Esophagus muscularis mucosa (tissue), 4 donors: ENCODE data around the gene ASMTL. TPM values are rescaled to one million over a fixed set of nuclear protein-coding genes. Genes with fewer than 3 reads are reported as not detected.

ENCODE experiments used
- DNase-seq: peaks from one replicate; pipeline ENCODE4 v3.0.0-alpha.2; 2017; ENCODE audit errors: extremely low spot score
- H3K27ac ChIP-seq, 4 donors: fragments of 200-600 bp; sonication (generic); replicated peaks in 1 of 4; 1 replicate in 3 of 4; 2 replicates in 1 of 4; pipeline ENCODE4 v1.5.1; 2016 to 2019; ENCODE audit warnings: mild to moderate bottlenecking in 1 of 4
- H3K27me3 ChIP-seq, 4 donors: fragments of 200-600 bp; sonication (generic); one replicate each; pipeline versions ENCODE4 v1.5.1 to v1.6.0; 2016 to 2019
- H3K36me3 ChIP-seq, 4 donors: fragments of 200-600 bp; sonication (generic); one replicate each; pipeline ENCODE4 v1.5.1; 2016 to 2019
- H3K4me1 ChIP-seq, 4 donors: fragments of 200-600 bp; sonication (generic); one replicate each; pipeline ENCODE4 v1.5.1; 2016 to 2019
- H3K4me3 ChIP-seq, 4 donors: fragments of 200-600 bp; sonication (generic); 1 replicate in 2 of 4; 2 replicates in 2 of 4; pipeline ENCODE4 v1.5.1; 2016 to 2019; ENCODE audit warnings: mild to moderate bottlenecking in 4 of 4, moderate library complexity in 1 of 4
- H3K9me3 ChIP-seq, 4 donors: fragments of 200-600 bp; sonication (generic); 1 replicate in 3 of 4; 2 replicates in 1 of 4; pipeline ENCODE4 v1.5.1; 2016 to 2019
- EP300 ChIP-seq: sonication (generic); formaldehyde crosslinking; IDR thresholded peaks from one replicate; pipeline ENCODE4 v1.6.1; 2017; ENCODE audit warnings: antibody characterized with exemption
- POLR2A ChIP-seq: fragments of 450-650 bp; IDR thresholded peaks from one replicate; pipeline ENCODE4 v1.6.1; 2017; ENCODE audit warnings: antibody characterized with exemption, moderate library complexity, mild to moderate bottlenecking, low read depth
- POLR2AphosphoS5 ChIP-seq, 2 donors: sonication (generic); formaldehyde crosslinking; IDR thresholded peaks; one replicate each; pipeline ENCODE4 v1.6.1; 2017; ENCODE audit warnings: antibody characterized with exemption in 2 of 2
- WGBS: methylation state at CpG from one replicate; pipeline ENCODE4 v1.1.5; 2018; 5-methylcytosine and 5-hydroxymethylcytosine counted together
- intact Hi-C: fragments of 100-400 bp; cut with DNase I; formaldehyde crosslinking; loops from one replicate; pipeline ENCODE4 v1.15.1; 2023
- total RNA-seq, 4 donors: library from RNA; depleted of rRNA; stranded (reverse); fragments of >200 nt; gene quantifications; one replicate each; pipeline versions ENCODE4 v1.1.0 to v1.2.1, GENCODE V29; 2016
- TF ChIP-seq, protein P1 (sequence below), 3 experiments: fragments of 200-600 bp in 2 of 3; fragments of 450-650 bp in 1 of 3; sonication (generic) in 2 of 3; IDR thresholded peaks; one replicate each; pipeline ENCODE4 v1.5.1; 2017 to 2019; ENCODE audit warnings: antibody characterized with exemption in 3 of 3, mild to moderate bottlenecking in 2 of 3, moderate library complexity in 1 of 3

Gene ASMTL
- total RNA-seq, 4 donors from 2014 or later: 28.7 to 52.2 (median 32.8) TPM

DNA sequence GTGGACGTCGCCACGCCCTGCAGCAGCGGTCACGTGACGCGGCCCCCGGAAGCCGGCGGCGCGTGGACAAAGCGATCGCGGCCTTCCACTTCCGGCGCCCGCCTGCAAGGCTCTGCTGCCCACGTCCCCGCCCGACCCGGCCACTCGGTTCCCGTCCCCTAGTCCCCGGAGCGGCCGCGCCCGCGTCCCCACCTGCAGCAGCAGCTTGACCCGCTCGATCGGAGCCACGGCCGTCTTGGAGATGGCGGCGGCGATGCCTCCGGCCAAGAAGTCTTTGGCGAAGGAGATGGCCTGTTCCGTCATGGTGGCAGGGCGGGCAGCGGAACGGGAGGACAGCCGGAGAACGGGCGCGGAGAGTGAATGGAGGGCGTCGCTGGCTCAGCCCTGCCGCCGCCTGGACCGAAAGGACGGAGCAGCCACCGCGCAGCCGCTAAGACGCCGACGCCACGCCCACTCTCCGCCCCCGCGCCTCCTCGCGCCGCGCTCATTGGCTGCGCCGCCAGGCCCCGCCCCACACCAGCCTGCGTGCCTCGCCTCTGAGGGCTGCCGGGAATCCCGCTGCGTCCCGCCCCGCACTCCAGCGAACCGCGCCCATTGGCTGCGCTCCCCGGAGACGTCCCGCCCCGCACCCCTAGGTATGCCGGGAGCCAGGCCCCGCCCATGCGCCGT lies 60.9 kb downstream of the ASMTL start, which contains the start of gene SLC25A6:
SLC25A6 (minus strand) TSS at position 407 of the 669 bp plus-strand sequence; CDS start at position 303, 104 bp downstream.
- Histone ChIP-seq H3K27me3 (no peaks in the 10 kb centered on the region), H3K36me3 (peaks cover 32 to 53% (median 42%) of the 10 kb centered on the region in 4 donors), H3K4me1 (peaks cover 43 to 68% (median 65%) of the 10 kb centered on the region in 4 donors), H3K9me3 (no peaks in the 10 kb centered on the region), H3K27ac (peak within 1 kb of the TSS; percentile 96 to 100 (median 99)), H3K4me3 (peak within 1 kb of the TSS; percentile 91 to 100 (median 96))
- intact Hi-C loops: loop anchor here (2.0 to 5.0 kb wide), 2 partner anchors 45 to 59 kb away; no protein-coding TSS in a partner anchor
- TF ChIP-seq, protein P1, sequence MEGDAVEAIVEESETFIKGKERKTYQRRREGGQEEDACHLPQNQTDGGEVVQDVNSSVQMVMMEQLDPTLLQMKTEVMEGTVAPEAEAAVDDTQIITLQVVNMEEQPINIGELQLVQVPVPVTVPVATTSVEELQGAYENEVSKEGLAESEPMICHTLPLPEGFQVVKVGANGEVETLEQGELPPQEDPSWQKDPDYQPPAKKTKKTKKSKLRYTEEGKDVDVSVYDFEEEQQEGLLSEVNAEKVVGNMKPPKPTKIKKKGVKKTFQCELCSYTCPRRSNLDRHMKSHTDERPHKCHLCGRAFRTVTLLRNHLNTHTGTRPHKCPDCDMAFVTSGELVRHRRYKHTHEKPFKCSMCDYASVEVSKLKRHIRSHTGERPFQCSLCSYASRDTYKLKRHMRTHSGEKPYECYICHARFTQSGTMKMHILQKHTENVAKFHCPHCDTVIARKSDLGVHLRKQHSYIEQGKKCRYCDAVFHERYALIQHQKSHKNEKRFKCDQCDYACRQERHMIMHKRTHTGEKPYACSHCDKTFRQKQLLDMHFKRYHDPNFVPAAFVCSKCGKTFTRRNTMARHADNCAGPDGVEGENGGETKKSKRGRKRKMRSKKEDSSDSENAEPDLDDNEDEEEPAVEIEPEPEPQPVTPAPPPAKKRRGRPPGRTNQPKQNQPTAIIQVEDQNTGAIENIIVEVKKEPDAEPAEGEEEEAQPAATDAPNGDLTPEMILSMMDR (IDR thresholded peaks at IDR 0.05): peak in 1 of 3 experiments; percentile 25
- TF ChIP-seq POLR2A (peak; percentile 91), POLR2AphosphoS5 (IDR thresholded peaks at IDR 0.05) (peak; percentile 90 to 97), EP300 (no peak)
- DNase-seq: peak; percentile 100
- WGBS: no CpG with 5 or more reads among the region's 90 CpGs

DNA sequence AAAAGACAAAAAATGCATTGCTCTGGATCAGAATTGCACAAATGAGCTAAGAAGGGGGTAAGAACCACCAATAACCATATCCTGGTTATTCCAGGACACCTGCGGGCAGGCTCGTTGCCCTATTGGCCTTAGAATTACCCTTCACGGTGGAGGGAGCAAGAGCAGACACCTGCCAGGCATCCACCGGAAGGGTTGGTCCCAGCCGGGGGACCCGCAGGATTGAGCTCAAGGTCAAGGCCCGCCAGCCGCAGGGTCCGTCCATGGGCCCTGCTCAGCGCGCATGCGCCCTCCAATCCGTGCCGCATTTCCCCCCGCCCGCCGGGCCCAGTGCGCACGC lies 61.4 kb downstream of the ASMTL start:
- TF ChIP-seq POLR2AphosphoS5 (IDR thresholded peaks at IDR 0.05) (no peak), EP300 (no peak), POLR2A (no peak)
- TF ChIP-seq, protein P1 (IDR thresholded peaks at IDR 0.05): no peak
- intact Hi-C loops: loop anchor here (5.0 kb wide), 1 partner anchor 44 kb away; no protein-coding TSS in a partner anchor
- no peak for DNase-seq

DNA sequence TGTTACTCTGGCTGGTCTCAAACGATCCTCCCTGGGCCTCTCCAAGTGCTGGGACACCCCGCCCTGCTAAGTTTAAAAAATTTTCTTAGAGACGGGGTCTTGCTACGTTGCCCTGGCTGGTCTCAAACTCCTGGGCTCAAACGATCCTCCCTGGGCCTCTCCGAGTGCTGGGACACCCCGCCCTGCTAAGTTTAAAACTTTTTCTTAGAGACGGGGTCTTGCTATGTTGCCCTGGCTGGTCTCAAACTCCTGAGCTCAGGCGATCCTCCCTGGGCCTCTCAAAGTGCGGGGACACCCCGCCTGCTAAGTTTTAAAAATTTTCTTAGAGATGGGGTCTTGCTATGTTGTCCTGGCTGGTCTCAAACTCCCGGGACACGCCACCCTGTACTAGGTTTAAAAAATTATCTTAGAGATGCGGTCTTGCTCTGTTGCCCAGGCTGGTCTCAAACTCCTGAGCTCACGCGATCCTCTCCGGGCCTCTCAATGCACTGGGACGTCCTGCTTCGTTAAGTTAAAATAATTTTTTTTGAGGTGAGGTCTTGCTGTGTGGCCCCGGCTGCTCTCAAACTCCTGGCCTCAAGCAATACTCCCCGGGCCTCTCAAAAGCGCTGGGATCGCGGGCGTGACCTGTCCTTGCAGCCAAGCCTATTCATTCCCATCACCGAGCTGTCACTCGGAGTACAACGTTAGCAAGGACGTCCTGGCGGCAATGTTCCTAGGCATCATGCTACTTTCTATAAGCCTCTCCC lies 61.9 kb downstream of the ASMTL start:
- Histone ChIP-seq H3K27me3 (no peaks in the 10 kb centered on the region), H3K27ac (peak overlapping the region; percentile 96 to 100 (median 99)), H3K9me3 (no peaks in the 10 kb centered on the region), H3K4me1 (peaks cover 43 to 74% (median 67%) of the 10 kb centered on the region in 4 donors), H3K36me3 (peaks cover 42 to 59% (median 52%) of the 10 kb centered on the region in 4 donors), H3K4me3 (peak overlapping the region; percentile 91 to 100 (median 96))
- TF ChIP-seq, protein P1 (IDR thresholded peaks at IDR 0.05): no peak
- TF ChIP-seq POLR2A (no peak), POLR2AphosphoS5 (IDR thresholded peaks at IDR 0.05) (no peak), EP300 (no peak)
- DNase-seq: no peak
- intact Hi-C loops: loop anchor here (5.0 kb wide), 1 partner anchor 43 kb away; no protein-coding TSS in a partner anchor
- WGBS: 53% methylated on average over 29 of the region's 30 CpGs

More for the DNA sequence above, 61.4 kb downstream of the ASMTL start:
- Histone ChIP-seq H3K27me3 (no peaks in the 10 kb centered on the region), H3K4me1 (peaks cover 43 to 73% (median 67%) of the 10 kb centered on the region in 4 donors), H3K36me3 (peaks cover 37 to 58% (median 46%) of the 10 kb centered on the region in 4 donors), H3K9me3 (no peaks in the 10 kb centered on the region), H3K27ac (peak overlapping the region; percentile 96 to 100 (median 99)), H3K4me3 (peak overlapping the region; percentile 91 to 100 (median 96))
- WGBS: 0% methylated on average over 2 of the region's 19 CpGs

DNA sequence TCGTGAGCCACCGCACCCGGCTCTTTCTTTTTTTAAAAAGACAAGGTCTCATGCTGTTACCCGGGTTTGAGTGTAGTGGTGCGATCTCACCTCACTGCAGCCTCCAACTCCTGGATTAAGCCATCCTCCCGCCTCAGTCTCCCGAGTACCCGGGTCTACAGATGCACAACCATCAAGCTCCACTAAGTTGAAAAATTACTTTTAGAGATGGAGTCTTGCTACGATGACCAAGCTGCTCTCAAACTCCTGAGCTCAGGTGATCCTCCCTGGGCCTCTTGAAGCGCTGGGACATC lies 62.8 kb downstream of the ASMTL start:
- 88% methylated on average over 10 of the region's 10 CpGs for WGBS
- TF ChIP-seq, protein P1 (IDR thresholded peaks at IDR 0.05): no peak
- no peak for TF ChIP-seq EP300
- Histone ChIP-seq H3K4me3 (peak overlapping the region in 1 of 4 donors; percentile 91), H3K9me3 (no peaks in the 10 kb centered on the region), H3K27ac (no peak overlapping the region), H3K27me3 (no peaks in the 10 kb centered on the region), H3K4me1 (peaks cover 43 to 70% (median 65%) of the 10 kb centered on the region in 4 donors), H3K36me3 (peaks cover 51 to 64% (median 60%) of the 10 kb centered on the region in 4 donors)
- no peak for DNase-seq
- intact Hi-C loops: loop anchor here (5.0 kb wide), 1 partner anchor 43 kb away; no protein-coding TSS in a partner anchor
